Psoas muscle (tissue), 8 donors: ENCODE data around the gene IRF9. TPM values are rescaled to one million over a fixed set of nuclear protein-coding genes. Genes with fewer than 3 reads are reported as not detected.

Experiments used
- ATAC-seq, 4 donors: fragments of 200-7000 bp; cut with Tn5 transposase; one replicate each; pipeline ENCODE4 v1.9.1; 2020; ENCODE audit warnings: moderate library complexity in 3 of 4, mild to moderate bottlenecking in 2 of 4
- DNase-seq, 2 donors: peaks; one replicate each; pipeline ENCODE4 v3.0.0-alpha.2; 2020
- H3K27ac ChIP-seq: fragments of 200-600 bp; one replicate; pipeline ENCODE4 v1.8.0; 2022
- H3K27me3 ChIP-seq, 3 donors: fragments of 200-600 bp in 1 of 3; one replicate each; pipeline versions ENCODE4 v1.6.1 to v1.8.0; 2013 to 2022; ENCODE audit warnings: low read length in 2 of 3, mild to moderate bottlenecking in 2 of 3, moderate library complexity in 1 of 3; ENCODE audit not compliant: insufficient read depth in 3 of 3
- H3K36me3 ChIP-seq, 2 donors: fragments of 200-600 bp in 1 of 2; one replicate each; pipeline versions ENCODE4 v1.6.1 to v1.8.0; 2013 to 2022; ENCODE audit warnings: low read depth in 1 of 2, mild to moderate bottlenecking in 1 of 2, moderate library complexity in 1 of 2; ENCODE audit not compliant: insufficient read depth in 1 of 2
- H3K4me1 ChIP-seq: fragments of 200-600 bp; one replicate; pipeline ENCODE4 v1.8.0; 2022
- H3K4me3 ChIP-seq: fragments of 200-600 bp; one replicate; pipeline ENCODE4 v1.8.0; 2022; ENCODE audit warnings: mild to moderate bottlenecking
- H3K9me3 ChIP-seq: fragments of 200-600 bp; one replicate; pipeline ENCODE4 v1.8.0; 2022
- CTCF ChIP-seq: fragments of 200-600 bp; IDR thresholded peaks from one replicate; pipeline ENCODE4 v1.8.0; 2022; ENCODE audit warnings: antibody characterized with exemption
- WGBS, 3 donors: extraction: QIAGEN DNeasy Blood & Tissue Kit; methylation state at CpG; one replicate each; pipeline versions ENCODE4 v1.1.6 to v1.1.7; 2013; 5-methylcytosine and 5-hydroxymethylcytosine counted together
- intact Hi-C, 2 donors: fragments of 100-400 bp; cut with DNase I; formaldehyde crosslinking; loops; one replicate each; pipeline versions ENCODE4 v1.11.0 to v1.14.2; 2022
- polyA plus RNA-seq, 3 donors: library from polyadenylated mRNA; stranded (reverse); fragments of 200-250 nt; gene quantifications; one replicate each; pipeline ENCODE4 v1.2.3, GENCODE V29; 2013
- total RNA-seq, 4 donors: library from RNA; stranded (reverse); fragmentation: NEBNext Ultra II Directional in 2 of 4; extraction: Animal tissue kit (Norgen Biotek cat#: 25700) in 2 of 4; gene quantifications; one replicate each; pipeline versions ENCODE4 v1.2.1 to v1.2.4, GENCODE V29; 2021 to 2023
- donor health status: healthy with polysubstance abuse.
- donor health status: DM: no; HTN: no; CAD: no; lungs with moderate emphysema.
- donor health status: Bipolar disorder and iron deficiency.
- donor health status: healthy.
- donor health status: DM: yes; HTN: yes; CAD: no.
- donor health status: DM: no; HTN: no; CAD: no.
- donor health status: DM: no; HTN: no; CAD: no.
- donor health status: DM: yes; HTN: yes; CAD: no.

IRF9 gene
- total and polyA plus RNA-seq, 7 donors = 7.9 to 21.6 (median 14.2) TPM

GRCh38 chr14:24149302-24149969, 11.6 kb upstream of the IRF9 start:
- H3K27me3 ChIP-seq = no peaks in the 10 kb centered on the region
- ATAC-seq (no peak), DNase-seq (no peak)
- intact Hi-C loops = loop anchor here (5.0 kb wide), 1 partner anchor 37 kb away; the partner anchor contains the start of genes DCAF11 (in 2 of the 2) and NRL (in 2 of the 2)
- H3K27ac ChIP-seq = no peak overlapping the region
- H3K36me3 ChIP-seq = peaks cover 0 to 64% of the 10 kb centered on the region in 2 donors
- WGBS, 3 donors = 89 to 95% (median 90%) methylated on average over 3 of the region's 3 CpGs
- TF ChIP-seq CTCF = no peak
- H3K4me1 ChIP-seq = peaks cover 18% of the 10 kb centered on the region
- no peaks in the 10 kb centered on the region for H3K9me3 ChIP-seq
- H3K4me3 ChIP-seq = no peak overlapping the region

- Histone ChIP-seq H3K27ac (no peak overlapping the region), H3K27me3 (no peaks in the 10 kb centered on the region), H3K9me3 (no peaks in the 10 kb centered on the region), H3K4me3 (no peak overlapping the region), H3K4me1 (peaks cover 18% of the 10 kb centered on the region), H3K36me3 (peaks cover 0 to 65% of the 10 kb centered on the region in 2 donors)
- DNase-seq (no peak), ATAC-seq (no peak)
- no peak for TF ChIP-seq CTCF
- intact Hi-C loops = no loop called here
- 85 to 92% (median 91%) methylated on average over 9 of the region's 9 CpGs for WGBS, 3 donors
These were observed 11.0 kb upstream of the IRF9 start for GRCh38 chr14:24150061-24150460.

GRCh38 chr14:24150567-24150966, 10.5 kb upstream of the IRF9 start:
- Histone ChIP-seq H3K9me3 (no peaks in the 10 kb centered on the region), H3K36me3 (peaks cover 2 to 71% of the 10 kb centered on the region in 2 donors), H3K4me1 (peaks cover 13% of the 10 kb centered on the region), H3K27me3 (no peaks in the 10 kb centered on the region), H3K4me3 (no peak overlapping the region), H3K27ac (no peak overlapping the region)
- 90 to 93% (median 91%) methylated on average over 9 of the region's 9 CpGs for WGBS, 3 donors
- no peak for TF ChIP-seq CTCF
- DNase-seq (no peak), ATAC-seq (no peak)
- intact Hi-C loops = no loop called here

- H3K4me3 ChIP-seq = no peak overlapping the region
These were observed 10.1 kb upstream of the IRF9 start for GRCh38 chr14:24150993-24151392.

More at GRCh38 chr14:24150993-24151392, 10.1 kb upstream of the IRF9 start:
- no peaks in the 10 kb centered on the region for H3K9me3 ChIP-seq
- H3K27me3 ChIP-seq = no peaks in the 10 kb centered on the region
- intact Hi-C loops = no loop called here
- no peak overlapping the region for H3K27ac ChIP-seq
- no peak for TF ChIP-seq CTCF
- DNase-seq (no peak), ATAC-seq (no peak)
- H3K4me1 ChIP-seq = peaks cover 9% of the 10 kb centered on the region
- 80 to 90% (median 87%) methylated on average over 9 of the region's 9 CpGs for WGBS, 3 donors
- peaks cover 3 to 75% of the 10 kb centered on the region in 2 donors for H3K36me3 ChIP-seq
